GM19468 (cell line): ENCODE measurements around the gene HCN1.
"Not testable (repeated sequence)": the region's sequence is repeated elsewhere in the genome, so short reads cannot be mapped to it uniquely, and the experiment has no call there.

Source experiments
- ATAC-seq: cut with Tn5 transposase; IDR thresholded peaks from one replicate; pipeline ENCODE4 v1.9.1; 2021; ENCODE audit warnings: mild to moderate bottlenecking, moderate library complexity, moderate number of reproducible peaks; ENCODE audit not compliant: unreplicated experiment; ENCODE audit errors: extremely low read depth

The HCN1 gene

GRCh38 chr5:45444856-45445255 is 251.3 kb downstream of the HCN1 start:
- not testable (repeated sequence) for ATAC-seq

DNA sequence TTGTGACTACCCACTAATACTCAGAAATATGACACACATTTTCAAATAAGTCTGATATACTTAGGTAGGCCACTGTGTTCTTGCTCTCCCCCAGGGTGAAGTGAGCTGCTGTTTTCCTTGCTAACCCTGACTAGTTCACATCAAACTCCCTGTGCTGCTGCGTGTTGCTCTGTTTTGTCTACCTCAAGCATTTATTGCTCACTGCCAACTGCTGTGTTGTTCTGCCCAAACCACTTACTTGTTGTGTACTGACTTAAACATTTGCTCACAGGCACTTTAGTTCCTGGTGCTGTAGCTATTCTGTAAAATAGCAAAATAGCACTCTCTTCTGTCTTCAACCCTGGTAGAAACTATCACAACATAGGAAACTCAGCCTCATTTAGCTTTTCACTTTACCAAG is 255.7 kb downstream of the HCN1 start:
- ATAC-seq: no peak

- ATAC-seq: no peak
Observed at GRCh38 chr5:45437752-45438151, 258.4 kb downstream of the HCN1 start.

GRCh38 chr5:45417285-45417998 is 278.7 kb downstream of the HCN1 start:
- no peak for ATAC-seq

- no peak for ATAC-seq
Observed at GRCh38 chr5:45414620-45415573, 281.3 kb downstream of the HCN1 start.

DNA sequence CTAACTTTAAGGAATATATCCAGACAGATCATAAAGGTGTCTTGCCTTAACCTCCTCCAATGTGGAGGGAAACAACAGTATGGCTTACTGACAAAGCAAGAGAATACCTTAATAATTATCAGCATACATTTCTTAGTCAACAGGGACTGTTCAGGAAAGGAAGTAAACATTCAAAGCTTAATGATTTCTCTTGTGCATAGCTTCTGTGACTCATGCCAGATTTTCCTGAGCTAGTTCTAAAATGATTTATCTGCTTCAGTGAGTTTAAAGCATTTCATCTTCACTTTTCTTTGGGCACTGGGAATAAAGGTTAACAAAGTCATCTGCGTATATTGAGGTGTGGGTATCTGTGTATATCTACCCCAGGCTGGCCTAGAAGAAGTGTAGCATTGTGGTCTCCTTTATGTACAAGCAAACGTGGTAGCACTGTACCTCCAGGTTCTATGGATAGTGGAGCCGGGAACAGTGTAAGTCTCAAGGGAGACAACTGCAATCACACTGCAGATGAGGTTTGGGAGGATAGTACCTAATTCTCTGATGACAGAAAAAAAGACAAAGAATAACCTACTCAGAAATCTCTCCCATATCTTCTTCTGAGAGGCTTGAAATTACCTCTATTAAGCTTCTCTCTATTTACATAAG is 284.1 kb downstream of the HCN1 start:
- no peak for ATAC-seq

GRCh38 chr5:45410304-45410995 is 285.7 kb downstream of the HCN1 start:
- ATAC-seq: no peak

GRCh38 chr5:45408067-45408466 is 288.1 kb downstream of the HCN1 start:
- ATAC-seq: no peak

- ATAC-seq: no peak
Observed at GRCh38 chr5:45402804-45403455, 293.2 kb downstream of the HCN1 start.

DNA sequence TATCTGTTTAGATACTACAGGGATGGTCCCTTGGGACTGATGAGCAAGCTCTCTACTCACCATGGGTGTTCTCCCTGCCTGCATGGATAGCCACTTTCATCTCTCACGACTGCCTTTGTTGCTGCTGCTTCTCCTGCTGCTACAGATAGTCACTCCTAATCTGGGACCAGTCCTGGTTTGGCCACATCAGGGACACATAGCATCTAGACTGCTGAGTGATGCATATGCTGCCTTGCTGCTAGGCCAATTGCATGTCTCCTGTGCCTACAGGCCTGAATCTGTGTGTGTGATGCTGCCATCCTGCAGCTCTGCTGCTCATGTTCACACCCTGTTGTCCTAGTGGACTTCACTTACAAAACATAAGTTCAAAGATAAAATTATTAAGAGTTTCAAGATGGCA is 297.1 kb downstream of the HCN1 start:
- ATAC-seq: no peak

DNA sequence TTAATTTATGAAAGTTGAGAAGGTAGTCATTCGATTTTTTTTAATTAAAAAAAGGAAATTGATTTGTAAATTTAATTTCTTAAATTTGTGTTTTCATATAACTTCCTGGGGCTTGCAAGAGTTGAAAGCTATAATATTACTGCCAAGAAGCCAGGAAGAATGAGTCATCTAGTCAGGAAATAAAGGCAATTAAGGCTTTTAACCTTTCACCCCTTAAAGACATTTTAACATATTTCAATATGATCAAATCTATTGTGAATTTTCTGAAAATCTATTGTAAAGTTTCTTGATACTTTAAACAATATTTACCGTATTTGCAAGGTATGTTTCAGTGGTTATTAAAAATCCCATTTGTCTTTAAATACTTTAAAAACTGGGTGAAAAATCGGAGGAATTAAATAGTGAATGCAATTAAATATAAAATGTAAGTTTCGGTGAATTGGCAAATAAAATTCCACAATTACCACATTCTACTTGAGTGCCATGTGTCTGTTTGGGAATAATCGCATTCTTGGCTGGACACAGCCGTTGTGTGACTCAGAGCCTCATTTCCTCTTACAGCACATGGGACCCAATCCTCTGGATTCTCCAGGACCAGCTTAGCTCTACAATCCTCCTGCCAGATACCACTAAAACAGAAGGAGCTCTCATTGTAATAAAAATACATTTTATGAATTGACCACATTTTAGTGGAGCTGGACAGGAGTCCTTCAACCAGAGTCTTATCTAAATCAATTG is 310.7 kb downstream of the HCN1 start:
- no peak for ATAC-seq

DNA sequence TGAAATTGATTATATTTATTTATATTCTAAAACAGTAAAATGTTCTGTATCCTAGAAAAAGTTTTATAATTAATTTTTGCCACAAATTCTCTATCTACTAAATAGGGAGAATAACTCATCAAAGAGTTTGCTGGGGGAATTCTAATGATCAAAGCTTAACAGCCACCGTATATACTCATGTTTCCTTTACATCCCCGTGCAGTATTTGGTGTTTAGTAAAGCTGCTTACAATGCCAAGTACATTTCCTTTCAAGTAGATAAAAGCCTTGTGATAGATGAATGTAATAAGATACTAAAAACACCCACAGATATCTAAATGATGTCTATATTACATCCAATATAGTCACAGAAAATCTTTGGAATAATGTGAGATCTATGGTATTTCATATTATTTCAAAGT is 312.2 kb downstream of the HCN1 start:
- no peak for ATAC-seq

DNA sequence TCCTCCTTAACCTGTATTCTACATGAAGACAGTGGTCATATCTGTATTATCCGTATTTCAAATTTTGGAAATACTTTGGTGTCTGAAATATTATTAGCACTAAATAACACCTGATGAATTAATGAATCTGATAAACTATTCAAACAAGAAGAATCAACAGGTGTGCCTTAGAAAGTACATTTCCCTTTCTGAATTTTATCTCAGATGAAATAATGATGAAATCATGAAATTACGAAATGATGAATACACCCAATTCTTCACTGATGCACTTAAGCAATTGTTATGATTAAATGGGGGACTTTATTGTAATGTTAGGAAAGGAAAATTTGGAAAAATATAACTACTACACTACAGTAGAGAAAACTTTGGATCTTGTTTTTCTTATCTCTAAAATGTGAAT is 313.6 kb downstream of the HCN1 start:
- no peak for ATAC-seq

DNA sequence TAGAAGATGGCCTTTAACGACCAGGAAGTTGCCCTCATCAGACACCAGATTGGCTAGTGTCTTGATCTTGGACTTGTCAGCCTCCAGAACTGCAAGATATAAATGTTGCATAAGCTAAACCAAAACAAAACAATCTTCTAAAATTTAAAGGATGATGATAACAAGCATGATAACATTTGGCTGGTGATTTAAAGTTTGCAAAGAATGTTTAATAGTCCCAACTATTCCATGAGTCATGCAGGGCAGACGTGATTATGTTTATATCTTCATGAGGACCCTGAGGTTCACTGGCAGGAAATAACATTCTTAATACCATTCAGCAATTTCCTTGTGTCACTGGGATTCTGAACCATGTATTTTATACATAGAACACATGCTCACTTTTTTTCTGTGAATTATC is 319.8 kb downstream of the HCN1 start:
- no peak for ATAC-seq

- ATAC-seq: no peak
Observed at GRCh38 chr5:45372629-45373028, 323.6 kb downstream of the HCN1 start.

DNA sequence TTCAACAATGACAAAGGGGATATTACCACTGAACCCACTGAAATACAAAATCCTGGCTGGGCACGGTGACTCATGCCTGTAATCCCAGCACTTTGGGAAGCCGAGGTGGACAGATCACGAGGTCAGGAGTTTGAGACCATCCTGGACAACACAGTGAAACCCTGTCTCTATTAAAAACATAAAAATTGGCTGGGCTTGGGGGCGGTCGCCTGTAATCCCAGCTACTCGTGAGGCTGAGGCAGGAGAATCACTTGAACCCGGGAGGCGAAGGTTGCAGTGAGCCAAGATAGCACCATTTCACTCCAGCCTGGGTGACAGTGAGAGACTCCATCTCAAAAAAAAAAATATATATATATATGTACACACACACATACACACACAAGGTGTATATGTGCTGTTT is 324.8 kb downstream of the HCN1 start:
- not testable (repeated sequence) for ATAC-seq

- no peak for ATAC-seq
Observed at GRCh38 chr5:45355189-45355992, 340.8 kb downstream of the HCN1 start.

GRCh38 chr5:45336464-45336863 is 359.7 kb downstream of the HCN1 start:
- ATAC-seq: no peak
